ENCODE data around the gene DYRK1B.
"Not testable (repeated sequence)": the region's sequence is repeated elsewhere in the genome, so short reads cannot be mapped to it uniquely, and the experiment has no call there.

DYRK1B gene

GRCh38 chr19:39810424-39810823 is 23.5 kb downstream of the DYRK1B start:
- H3K4me3 ChIP-seq (replicated peaks; ENCODE audit: low read depth, low read length) = no peak overlapping the region
- TF ChIP-seq CTCF (IDR thresholded peaks at IDR 0.05; ENCODE audit: low read depth, low read length, missing control alignments) = no peak
- DNase-seq (ENCODE audit: extremely low read depth, low read depth) = no peak

GRCh38 chr19:39809368-39809767 is 24.6 kb downstream of the DYRK1B start:
- no peak for TF ChIP-seq CTCF (IDR thresholded peaks at IDR 0.05; ENCODE audit: low read depth, low read length, missing control alignments)
- DNase-seq (ENCODE audit: extremely low read depth, low read depth) = no peak
- H3K4me3 ChIP-seq (replicated peaks; ENCODE audit: low read depth, low read length) = no peak overlapping the region

GRCh38 chr19:39808688-39809087 is 25.3 kb downstream of the DYRK1B start:
- DNase-seq (ENCODE audit: extremely low read depth, low read depth) = not testable (repeated sequence)

GRCh38 chr19:39807846-39808364 is 26.1 kb downstream of the DYRK1B start:
- no peak overlapping the region for H3K4me3 ChIP-seq (replicated peaks; ENCODE audit: low read depth, low read length)
- no peak for DNase-seq (ENCODE audit: extremely low read depth, low read depth)
- TF ChIP-seq CTCF (IDR thresholded peaks at IDR 0.05; ENCODE audit: low read depth, low read length, missing control alignments) = no peak

More at GRCh38 chr19:39808688-39809087, 25.3 kb downstream of the DYRK1B start:
- not testable (repeated sequence) for H3K4me3 ChIP-seq (replicated peaks; ENCODE audit: low read depth, low read length)

GRCh38 chr19:39805104-39805503 is 28.9 kb downstream of the DYRK1B start:
- no peak overlapping the region for H3K4me3 ChIP-seq (replicated peaks; ENCODE audit: low read depth, low read length)
- TF ChIP-seq CTCF (IDR thresholded peaks at IDR 0.05; ENCODE audit: low read depth, low read length, missing control alignments) = no peak
- DNase-seq (ENCODE audit: extremely low read depth, low read depth) = no peak

GRCh38 chr19:39802958-39803357 is 31.0 kb downstream of the DYRK1B start:
- no peak for DNase-seq (ENCODE audit: extremely low read depth, low read depth)
- no peak overlapping the region for H3K4me3 ChIP-seq (replicated peaks; ENCODE audit: low read depth, low read length)
- no peak for TF ChIP-seq CTCF (IDR thresholded peaks at IDR 0.05; ENCODE audit: low read depth, low read length, missing control alignments)

- TF ChIP-seq CTCF (IDR thresholded peaks at IDR 0.05; ENCODE audit: low read depth, low read length, missing control alignments) = no peak
- H3K4me3 ChIP-seq (replicated peaks; ENCODE audit: low read depth, low read length) = no peak overlapping the region
- DNase-seq (ENCODE audit: extremely low read depth, low read depth) = no peak
Observed at GRCh38 chr19:39797083-39797482, 36.9 kb downstream of the DYRK1B start.

All from HFF-Myc (cell line).